ENCODE results near the gene DGKH.
"Not testable (repeated sequence)": the region's sequence is repeated elsewhere in the genome, so short reads cannot be mapped to it uniquely, and the experiment has no call there.

DGKH gene

DNA sequence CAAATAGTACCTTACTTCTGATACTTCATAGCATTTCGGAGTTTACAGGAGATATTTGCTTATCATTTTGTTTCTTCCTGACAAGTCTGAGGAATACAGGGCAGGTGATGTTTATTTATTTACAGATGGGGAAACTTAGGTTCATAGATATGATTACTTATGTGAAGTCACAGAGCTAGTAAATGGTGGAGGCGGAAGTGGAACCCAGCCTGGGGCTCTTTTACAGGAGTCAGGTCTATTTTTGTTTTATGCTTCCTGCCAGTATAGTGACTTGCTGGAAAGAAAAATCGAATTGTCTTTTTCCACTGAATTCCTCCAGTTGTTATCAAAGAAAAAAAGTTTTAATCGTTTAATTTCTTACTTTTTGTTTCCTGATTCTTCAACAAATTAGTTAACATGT is 66.5 kb downstream of the DGKH start:
- DNase-seq (ENCODE audit: low read depth), result no peak

GRCh38 chr13:42116225-42116624 is 67.8 kb downstream of the DGKH start:
- no peak for DNase-seq (ENCODE audit: low read depth)

- no peak for DNase-seq (ENCODE audit: low read depth)
Measured at GRCh38 chr13:42119041-42119440, 70.6 kb downstream of the DGKH start.

DNA sequence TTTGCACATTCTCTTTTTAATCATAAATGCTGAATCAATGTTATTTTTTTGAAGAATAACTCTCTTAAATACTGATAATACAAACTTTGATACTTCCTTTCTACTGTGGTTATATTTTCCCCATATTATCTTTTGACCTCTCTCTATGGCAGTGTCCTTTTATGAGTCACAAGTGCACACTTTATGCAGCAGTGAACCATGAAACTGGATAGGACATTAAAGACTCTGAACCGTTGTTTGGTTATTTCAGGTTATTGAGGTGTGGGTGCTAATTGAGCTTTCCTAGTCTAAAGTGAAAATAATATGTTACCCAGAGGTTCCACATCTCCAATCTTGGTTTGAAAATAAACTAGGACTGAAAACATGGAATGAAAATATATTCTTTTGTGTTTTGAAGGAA is 71.4 kb downstream of the DGKH start:
- DNase-seq (ENCODE audit: low read depth), result no peak

- DNase-seq (ENCODE audit: low read depth), result no peak
Measured at GRCh38 chr13:42123600-42123999, 75.2 kb downstream of the DGKH start.

GRCh38 chr13:42125046-42125445 is 76.6 kb downstream of the DGKH start:
- no peak for DNase-seq (ENCODE audit: low read depth)

DNA sequence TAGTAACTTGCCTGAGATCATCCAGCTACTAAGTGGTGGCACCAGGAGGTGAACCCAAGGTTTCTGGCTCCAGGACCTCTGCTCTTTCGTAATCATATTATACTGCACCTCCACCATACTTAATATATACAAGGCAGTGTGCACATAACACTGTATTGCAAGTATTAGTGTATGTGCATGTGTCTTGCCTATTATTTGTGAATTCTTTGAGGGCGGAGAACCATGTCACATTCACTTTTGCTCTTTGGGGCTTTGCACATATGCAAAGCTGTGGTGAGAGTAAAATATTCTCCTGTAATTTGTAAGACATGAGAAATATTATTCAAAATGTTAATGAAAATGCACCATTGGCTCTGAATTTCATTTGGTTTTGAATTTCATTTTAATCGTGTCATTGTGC is 78.6 kb downstream of the DGKH start:
- DNase-seq (ENCODE audit: low read depth), result no peak

DNA sequence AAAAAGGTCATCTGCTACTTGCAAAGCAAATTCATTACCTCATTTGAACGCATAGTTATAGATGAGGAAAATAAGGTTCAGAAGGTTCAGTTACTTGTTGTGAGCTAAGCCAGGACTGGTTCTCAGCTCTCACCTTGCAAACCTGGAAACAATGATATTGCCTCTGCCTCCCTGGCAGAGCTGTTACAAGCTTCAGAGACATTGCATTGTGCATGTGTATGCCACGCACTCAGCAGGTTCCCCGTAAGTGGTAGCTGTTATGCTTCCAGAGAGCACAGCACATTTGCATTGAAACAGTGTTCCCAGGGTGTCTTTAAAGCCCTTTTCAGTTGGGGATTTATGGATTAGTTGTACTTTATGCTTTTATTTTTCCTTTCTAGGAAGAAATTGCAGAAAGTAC is 80.6 kb downstream of the DGKH start:
- DNase-seq (ENCODE audit: low read depth), result no peak

DNA sequence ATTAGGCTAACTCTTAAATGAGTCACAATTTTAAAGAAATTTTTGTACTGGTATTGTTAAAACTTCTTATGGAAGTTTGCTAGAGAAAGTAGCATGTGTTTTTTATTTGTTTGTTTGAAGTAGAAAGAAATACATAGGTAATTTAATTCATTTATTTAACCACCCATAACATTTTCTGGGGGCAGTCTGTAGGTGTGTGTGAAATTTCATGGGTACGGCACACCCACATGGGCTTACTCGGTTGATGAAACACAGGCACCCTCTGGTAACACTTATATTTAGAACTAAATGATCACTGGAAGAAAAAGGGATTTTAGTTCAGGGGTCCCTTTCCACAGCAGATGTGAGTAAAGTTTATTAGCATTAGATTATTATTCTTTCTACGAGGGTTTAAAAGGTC is 88.1 kb downstream of the DGKH start:
- DNase-seq (ENCODE audit: low read depth), result no peak

DNA sequence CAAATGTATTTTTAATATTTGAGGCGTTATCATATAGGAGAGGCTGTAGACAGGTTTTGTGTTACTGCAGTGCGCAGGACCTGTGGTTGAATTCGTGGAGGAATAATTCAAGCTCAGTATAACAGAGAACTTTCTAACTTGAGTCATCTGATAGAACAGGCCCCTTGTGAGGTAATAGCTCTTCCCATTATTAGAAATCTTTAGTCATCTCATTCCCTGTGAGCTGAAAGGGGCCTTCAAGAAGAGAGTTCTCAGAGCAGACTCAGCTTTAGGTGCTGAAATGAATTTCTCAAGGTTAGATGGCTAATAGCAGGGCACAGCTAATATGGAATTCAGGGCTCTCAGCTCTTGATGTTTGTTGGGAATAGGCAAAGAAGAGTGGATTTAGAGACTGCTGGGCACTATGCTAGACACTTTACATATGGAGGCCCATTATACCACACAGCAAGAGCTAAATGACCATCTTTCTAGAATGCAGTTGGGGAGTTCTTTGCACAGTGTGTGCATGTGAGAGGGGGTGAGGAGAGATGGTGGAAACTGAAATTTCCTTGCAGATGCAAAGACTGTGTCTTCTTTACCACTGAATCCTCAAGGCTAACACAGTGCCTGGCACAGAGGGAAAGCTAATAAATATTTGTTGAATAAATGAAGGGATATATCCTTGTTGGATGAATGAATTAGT is 89.5 kb downstream of the DGKH start:
- no peak for DNase-seq (ENCODE audit: low read depth)

GRCh38 chr13:42140494-42140893 is 92.0 kb downstream of the DGKH start:
- DNase-seq (ENCODE audit: low read depth), result no peak

DNA sequence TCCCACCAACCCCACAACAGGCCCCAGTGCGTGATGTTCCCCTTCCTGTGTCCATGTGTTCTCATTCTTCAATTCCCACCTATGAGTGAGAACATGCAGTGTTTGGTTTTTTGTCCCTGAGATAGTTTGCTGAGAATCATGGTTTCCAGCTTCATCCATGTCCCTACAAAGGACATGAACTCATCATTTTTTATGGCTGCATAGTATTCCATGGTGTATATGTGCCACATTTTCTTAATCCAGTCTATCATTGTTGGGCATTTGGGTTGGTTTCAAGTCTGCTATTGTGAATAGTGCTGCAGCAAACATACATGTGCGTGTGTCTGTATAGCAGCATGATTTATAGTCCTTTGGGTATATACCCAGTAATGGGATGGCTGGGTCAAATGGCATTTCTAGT is 92.6 kb downstream of the DGKH start:
- not testable (repeated sequence) for DNase-seq (ENCODE audit: low read depth)

- no peak for DNase-seq (ENCODE audit: low read depth)
Measured at GRCh38 chr13:42146359-42146758, 97.9 kb downstream of the DGKH start.

- DNase-seq (ENCODE audit: low read depth), result no peak
Measured at GRCh38 chr13:42148538-42148937, 100.1 kb downstream of the DGKH start.

GRCh38 chr13:42149136-42149535 is 100.7 kb downstream of the DGKH start:
- no peak for DNase-seq (ENCODE audit: low read depth)

DNA sequence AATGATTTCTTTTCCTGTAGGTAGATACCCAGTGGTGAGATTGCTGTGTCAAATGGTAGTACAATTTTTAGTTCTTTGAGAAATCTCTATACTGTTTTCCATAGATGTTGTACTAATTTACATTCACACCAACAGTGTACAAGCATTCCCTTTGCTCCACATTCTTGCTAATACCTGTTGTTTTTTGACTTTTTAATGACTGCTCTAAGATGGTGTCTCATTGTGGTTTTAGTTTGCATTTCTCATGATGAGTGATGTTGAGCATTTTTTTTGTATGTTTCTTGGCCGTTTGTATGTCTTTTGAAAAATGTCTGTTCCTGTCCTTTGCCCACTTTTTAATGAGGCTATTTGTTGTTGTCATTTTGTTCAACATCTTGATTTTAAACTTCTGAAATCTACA is 103.3 kb downstream of the DGKH start:
- no peak for DNase-seq (ENCODE audit: low read depth)

DNA sequence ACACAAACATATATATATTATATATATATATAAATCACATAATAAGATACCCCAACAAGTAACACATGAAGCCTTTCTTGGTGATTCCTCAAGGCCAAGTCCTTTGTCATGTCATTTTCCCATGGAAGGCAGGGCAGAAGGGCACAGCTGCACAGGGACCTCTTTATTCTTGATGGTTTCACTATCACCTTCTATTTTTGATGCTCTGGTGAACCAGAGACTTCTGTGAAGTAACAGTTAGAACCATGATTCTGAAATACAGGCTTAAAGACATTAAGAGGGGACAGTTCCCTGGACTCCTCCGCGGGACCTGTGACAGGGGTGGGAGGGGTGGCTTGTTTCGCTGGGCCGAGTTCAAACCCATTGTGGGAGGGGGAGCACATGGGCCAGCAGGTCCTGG is 104.0 kb downstream of the DGKH start:
- DNase-seq (ENCODE audit: low read depth), result no peak

- DNase-seq (ENCODE audit: low read depth), result no peak
Measured at GRCh38 chr13:42153199-42154113, 105.0 kb downstream of the DGKH start.

DNA sequence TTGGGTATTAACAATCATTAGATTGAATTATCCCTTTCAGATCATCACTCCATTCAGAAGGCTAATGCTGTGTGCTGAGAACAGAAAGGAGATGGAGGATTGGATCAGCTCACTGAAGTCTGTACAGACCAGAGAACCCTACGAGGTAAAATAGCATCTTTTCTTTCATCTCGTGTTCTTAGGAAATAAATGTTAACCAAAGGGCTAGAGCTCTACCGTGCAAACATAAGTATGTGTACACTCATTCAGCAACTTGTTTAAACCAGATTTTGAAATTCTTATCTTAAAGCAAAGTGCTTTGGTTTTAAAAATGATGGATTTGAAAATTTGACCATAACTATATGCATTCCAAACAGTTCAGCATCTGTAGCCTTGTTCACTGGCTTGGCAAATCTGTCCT is 106.8 kb downstream of the DGKH start:
- DNase-seq (ENCODE audit: low read depth), result no peak

DNA sequence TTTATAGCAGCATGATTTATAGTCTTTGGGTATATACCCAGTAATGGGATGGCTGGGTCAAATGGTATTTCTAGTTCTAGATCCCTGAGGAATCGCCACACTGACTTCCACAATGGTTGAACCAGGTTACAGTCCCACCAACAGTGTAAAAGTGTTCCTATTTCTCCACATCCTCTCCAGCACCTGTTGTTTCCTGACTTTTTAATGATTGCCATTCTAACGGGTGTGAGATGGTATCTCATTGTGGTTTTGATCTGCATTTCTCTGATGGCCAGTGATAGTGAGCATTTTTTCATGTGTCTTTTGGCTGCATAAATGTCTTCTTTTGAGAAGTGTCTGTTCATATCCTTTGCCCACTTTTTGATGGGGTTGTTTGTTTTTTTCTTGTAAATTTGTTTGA is 114.9 kb downstream of the DGKH start:
- not testable (repeated sequence) for DNase-seq (ENCODE audit: low read depth)

DNA sequence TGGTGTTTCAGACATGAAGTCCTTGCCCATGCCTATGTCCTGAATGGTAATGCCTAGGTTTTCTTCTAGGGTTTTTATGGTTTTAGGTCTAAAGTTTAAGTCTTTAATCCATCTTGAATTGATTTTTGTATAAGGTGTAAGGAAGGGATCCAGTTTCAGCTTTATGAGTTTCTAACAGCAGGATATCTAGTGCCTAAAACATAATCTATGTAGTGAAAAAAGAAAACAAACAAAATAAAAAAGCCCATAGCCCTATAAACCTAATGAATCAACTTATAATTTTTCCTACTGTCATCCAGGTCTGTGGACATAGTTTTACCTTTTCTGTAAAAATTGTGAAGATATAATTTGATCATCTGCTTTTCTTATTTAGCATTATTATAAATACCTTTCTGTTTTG is 115.5 kb downstream of the DGKH start:
- DNase-seq (ENCODE audit: low read depth), result not testable (repeated sequence)

DNA sequence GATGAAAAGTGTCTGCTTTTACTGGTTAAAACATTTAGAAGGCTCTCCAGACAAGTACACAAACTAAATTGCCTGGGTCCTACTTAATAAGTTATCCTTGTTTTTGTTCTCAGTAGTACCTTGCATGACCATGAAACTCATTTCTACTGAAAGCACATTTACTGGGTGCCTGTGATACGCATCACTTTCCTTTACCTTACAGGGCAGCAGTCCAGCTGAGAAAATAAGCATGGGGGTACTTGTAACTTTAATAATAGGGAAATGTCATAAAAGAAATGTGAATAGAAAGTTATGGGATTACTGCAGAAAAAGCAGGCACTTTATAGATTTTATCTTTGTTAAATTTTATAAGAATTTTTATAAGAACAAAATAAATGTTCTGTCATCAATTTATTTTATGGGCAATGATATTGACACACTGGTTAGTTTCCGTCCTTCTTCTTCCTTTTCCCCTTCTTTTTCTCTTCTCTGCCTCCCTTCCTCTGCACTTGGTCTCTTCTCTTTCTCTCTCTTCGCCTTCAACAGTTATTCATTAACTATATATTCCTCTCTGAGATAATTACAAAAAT is 116.2 kb downstream of the DGKH start:
- no peak for DNase-seq (ENCODE audit: low read depth)

DNA sequence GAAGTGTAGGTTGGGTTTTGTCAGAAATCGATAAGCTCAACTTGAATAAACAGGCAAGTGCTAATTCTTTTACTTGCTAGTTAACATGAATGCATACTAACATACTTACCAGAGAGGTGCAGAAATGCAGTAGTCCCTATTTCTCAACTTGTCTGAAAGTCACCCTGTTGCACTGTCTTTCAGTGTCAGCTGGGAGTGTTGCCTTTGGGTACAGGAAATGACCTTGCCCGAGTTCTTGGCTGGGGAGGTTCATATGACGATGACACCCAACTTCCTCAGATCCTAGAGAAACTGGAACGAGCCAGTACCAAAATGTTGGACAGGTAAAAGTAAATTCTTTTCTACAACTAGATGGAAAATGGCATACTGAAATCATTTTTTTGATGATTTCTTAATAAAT is 120.0 kb downstream of the DGKH start:
- DNase-seq (ENCODE audit: low read depth), result no peak

Data from activated gamma-delta T cell treated with anti-CD3 and anti-CD28 coated beads, Interleukin-2, amount 50 U/mL, for 16 hours (primary cell).